HepG2 (cell line): Measurements from ENCODE around the gene GOLGA8B. TPM values are rescaled to one million over a fixed set of nuclear protein-coding genes. Genes with fewer than 3 reads are reported as not detected.

Experiments used
- CEBPG ChIP-seq: IDR thresholded peaks from 2 replicates; pipeline ENCODE4 v1.6.1; 2016
- CHCHD3 ChIP-seq: sonication (generic); formaldehyde crosslinking; IDR thresholded peaks from 2 replicates; pipeline ENCODE4 v1.8.0; 2022; ENCODE audit warnings: mild to moderate bottlenecking, missing genetic modification reagents, moderate library complexity
- GFI1 ChIP-seq: sonication (generic); formaldehyde crosslinking; IDR thresholded peaks from 2 replicates; pipeline ENCODE4 v1.5.0; 2020; ENCODE audit warnings: missing genetic modification reagents, mild to moderate bottlenecking, borderline replicate concordance
- KLF11 ChIP-seq: IDR thresholded peaks from 2 replicates; pipeline ENCODE4 v1.6.1; 2016; ENCODE audit warnings: missing compliant biosample characterization
- KLF13 ChIP-seq: sonication (generic); formaldehyde crosslinking; IDR thresholded peaks from 2 replicates; pipeline ENCODE4 v1.4.0; 2020; ENCODE audit warnings: mild to moderate bottlenecking, missing genetic modification reagents
- MATR3 ChIP-seq: sonication (generic); formaldehyde crosslinking; IDR thresholded peaks from 2 replicates; pipeline ENCODE4 v1.4.0; 2020; ENCODE audit warnings: missing genetic modification reagents
- NFYB ChIP-seq: sonication (generic); formaldehyde crosslinking; IDR thresholded peaks from 2 replicates; pipeline ENCODE4 v1.4.0; 2020; ENCODE audit warnings: missing genetic modification reagents
- NFYC ChIP-seq: IDR thresholded peaks from 2 replicates; pipeline ENCODE4 v1.6.1; 2016; ENCODE audit warnings: missing genetic modification reagents, missing compliant biosample characterization
- PHF8 ChIP-seq: sonication (generic); formaldehyde crosslinking; IDR thresholded peaks from 2 replicates; pipeline ENCODE4 v1.5.0; 2020; ENCODE audit warnings: missing genetic modification reagents
- POGZ ChIP-seq: sonication (generic); formaldehyde crosslinking; IDR thresholded peaks from 2 replicates; pipeline ENCODE4 v1.4.0; 2020; ENCODE audit warnings: mild to moderate bottlenecking, missing genetic modification reagents
- POLR2AphosphoS5 ChIP-seq: IDR thresholded peaks from 2 replicates; pipeline ENCODE4 v1.6.1; 2012; ENCODE audit warnings: low read depth, low read length
- SETDB1 ChIP-seq: sonication (generic); formaldehyde crosslinking; IDR thresholded peaks from 2 replicates; pipeline ENCODE4 v1.5.1; 2020; ENCODE audit warnings: missing genetic modification reagents, mild to moderate bottlenecking, borderline replicate concordance
- SNAPC2 ChIP-seq: sonication (generic); formaldehyde crosslinking; IDR thresholded peaks from 2 replicates; pipeline ENCODE4 v1.8.1; 2022; ENCODE audit warnings: mild to moderate bottlenecking, missing genetic modification reagents
- SOX6 ChIP-seq, 2 experiments: fragments of 450-650 bp in 1 of 2; sonication (generic) in 1 of 2; formaldehyde crosslinking in 1 of 2; IDR thresholded peaks; 2 replicates each; pipeline versions ENCODE4 v1.4.0 to v1.6.1; 2017 to 2020; ENCODE audit warnings: antibody characterized with exemption in 1 of 2, mild to moderate bottlenecking in 1 of 2, missing genetic modification reagents in 1 of 2
- ZBTB42 ChIP-seq: sonication (generic); formaldehyde crosslinking; IDR thresholded peaks from 2 replicates; pipeline ENCODE4 v1.5.0; 2020; ENCODE audit warnings: mild to moderate bottlenecking, missing genetic modification reagents
- ZFP37 ChIP-seq: sonication (generic); formaldehyde crosslinking; IDR thresholded peaks from 2 replicates; pipeline ENCODE4 v1.4.0; 2020; ENCODE audit warnings: missing genetic modification reagents, borderline replicate concordance
- ZFP91 ChIP-seq: sonication (generic); formaldehyde crosslinking; IDR thresholded peaks from 2 replicates; pipeline ENCODE4 v1.9.0; 2022; ENCODE audit warnings: missing genetic modification reagents, mild to moderate bottlenecking, borderline replicate concordance
- ZFY ChIP-seq: sonication (generic); formaldehyde crosslinking; IDR thresholded peaks from 2 replicates; pipeline ENCODE4 v1.4.0; 2020; ENCODE audit warnings: missing genetic modification reagents
- ZMYM4 ChIP-seq: sonication (generic); formaldehyde crosslinking; IDR thresholded peaks from 2 replicates; pipeline ENCODE4 v1.8.1; 2023; ENCODE audit warnings: mild to moderate bottlenecking, missing genetic modification reagents
- ZNF136 ChIP-seq: sonication (generic); formaldehyde crosslinking; IDR thresholded peaks from 2 replicates; pipeline ENCODE4 v1.8.1; 2022; ENCODE audit warnings: low read depth, mild to moderate bottlenecking, moderate library complexity, missing genetic modification reagents
- ZNF260 ChIP-seq: sonication (generic); formaldehyde crosslinking; IDR thresholded peaks from 2 replicates; pipeline ENCODE4 v1.4.0; 2020; ENCODE audit warnings: missing genetic modification reagents, low read depth, mild to moderate bottlenecking, borderline replicate concordance
- ZNF280B ChIP-seq: sonication (generic); formaldehyde crosslinking; IDR thresholded peaks from 2 replicates; pipeline ENCODE4 v1.5.0; 2020; ENCODE audit warnings: missing genetic modification reagents, mild to moderate bottlenecking, borderline replicate concordance
- ZNF709 ChIP-seq: sonication (generic); formaldehyde crosslinking; IDR thresholded peaks from 2 replicates; pipeline ENCODE4 v1.5.0; 2020; ENCODE audit warnings: mild to moderate bottlenecking, missing genetic modification reagents
- ZNF749 ChIP-seq: sonication (generic); formaldehyde crosslinking; IDR thresholded peaks from 2 replicates; pipeline ENCODE4 v1.8.0; 2022; ENCODE audit warnings: mild to moderate bottlenecking, missing genetic modification reagents, moderate library complexity, borderline replicate concordance
- ZNF766 ChIP-seq: sonication (generic); formaldehyde crosslinking; IDR thresholded peaks from 2 replicates; pipeline ENCODE4 v1.5.0; 2020; ENCODE audit warnings: missing genetic modification reagents, borderline replicate concordance
- ZNF800 ChIP-seq: sonication (generic); formaldehyde crosslinking; IDR thresholded peaks from 2 replicates; pipeline ENCODE4 v1.4.0; 2020; ENCODE audit warnings: missing genetic modification reagents
- ZSCAN21 ChIP-seq: sonication (generic); formaldehyde crosslinking; IDR thresholded peaks from 2 replicates; pipeline ENCODE4 v1.8.0; 2022; ENCODE audit warnings: mild to moderate bottlenecking, missing genetic modification reagents, moderate library complexity, borderline replicate concordance
- polyA plus RNA-seq, 8 experiments: library from polyadenylated mRNA; depleted of rRNA in 3 of 8; stranded (reverse) in 7 of 8; unstranded in 1 of 8; fragments of >200 nt; fragmentation: Illumina TruSeq in 4 of 8; extraction: Trizol in 4 of 8; gene quantifications; 2 replicates each; pipeline versions ENCODE4 v1.2.1 to v1.2.3, GENCODE V29; 2011 to 2016; ENCODE audit warnings: low read depth in 4 of 8, missing spikeins in 1 of 8, mixed read lengths in 1 of 8; ENCODE audit not compliant: insufficient read depth in 1 of 8
- total RNA-seq, 5 experiments: library from RNA; depleted of rRNA; stranded (reverse); fragments of >200 nt; fragmentation: Illumina TruSeq; extraction: Trizol; gene quantifications; 2 replicates each; pipeline ENCODE4 v1.2.3, GENCODE V29; 2016; ENCODE audit warnings: low read depth in 1 of 5

GOLGA8B gene
- total and polyA plus RNA-seq, 2 of the 13 experiments (the other 11 are each of a cell fraction or from before 2014, with no cell fraction given) = 38.8 to 89.0 TPM

- TF ChIP-seq CHCHD3 (CRISPR knock-in tag) (no peak), ZFP37 (CRISPR knock-in tag) (no peak), ZBTB42 (CRISPR knock-in tag) (no peak), GFI1 (CRISPR knock-in tag) (0 out of 2 replicates have a peak, but pooled peaks have one; percentile 20), ZNF136 (no peak), POLR2AphosphoS5 (peak; percentile 76), ZNF766 (no peak), SOX6 (IDR thresholded peaks at IDR 0.05) (no peak), SOX6 (CRISPR knock-in tag; IDR thresholded peaks at IDR 0.05) (0 out of 2 replicates have a peak, but pooled peaks have one; percentile 17), ZFP91 (CRISPR knock-in tag) (no peak), ZNF709 (CRISPR knock-in tag) (no peak), SETDB1 (no peak), ZNF280B (CRISPR knock-in tag) (no peak), ZNF260 (CRISPR knock-in tag) (no peak), POGZ (CRISPR knock-in tag) (peak; percentile 84), CEBPG (CRISPR knock-in tag) (0 out of 2 replicates have a peak, but pooled peaks have one; percentile 28), SNAPC2 (no peak), PHF8 (CRISPR knock-in tag) (no peak), ZMYM4 (peak; percentile 96), MATR3 (no peak), ZSCAN21 (CRISPR knock-in tag) (no peak), NFYB (CRISPR knock-in tag) (0 out of 2 replicates have a peak, but pooled peaks have one; percentile 14), KLF13 (CRISPR knock-in tag) (no peak), ZNF800 (CRISPR knock-in tag) (no peak), ZFY (CRISPR knock-in tag) (peak; percentile 18; the same call in 1 of the 2 replicates), ZNF749 (CRISPR knock-in tag) (no peak), KLF11 (no peak), NFYC (peak; percentile 24; the same call in 1 of the 2 replicates)
Observed at GRCh38 chr15:34588046-34588674, 4.7 kb upstream of the GOLGA8B start (continued).
